HCT116 (cell line): ENCODE measurements around the gene SERHL2. TPM values are rescaled to one million over a fixed set of nuclear protein-coding genes. Genes with fewer than 3 reads are reported as not detected.

Source experiments
- ATAC-seq: fragments of 200-7000 bp; cut with Tn5 transposase; 2 replicates; pipeline ENCODE4 v1.9.1; 2020; ENCODE audit warnings: mild to moderate bottlenecking, moderate library complexity
- BruUV-seq: library from RNA; stranded (reverse); fragments of 400-500 nt; replicated peaks from 2 replicates; lab custom pipeline; 2021; lab: Mats Ljungman, UMichigan
- CTCF ChIA-PET: fragments of 300-600 bp; sonication (Branson Sonifier 250); formaldehyde crosslinking; loops from one replicate; lab custom pipeline; 2021; ENCODE audit warnings: antibody characterized with exemption; lab: Charles Lee
- POLR2A ChIA-PET: fragments of 300-600, 350-600 bp; sonication (Branson Sonifier 250); formaldehyde crosslinking; loops from one replicate; lab custom pipeline; 2021; ENCODE audit warnings: antibody characterized with exemption; lab: Charles Lee
- RAD21 ChIA-PET, 2 experiments: fragments of 300-600 bp; sonication (Branson Sonifier 250); formaldehyde crosslinking; loops; one replicate each; lab custom pipeline; 2023; ENCODE audit warnings: low total read pairs in 2 of 2; ENCODE audit not compliant: uncharacterized antibody in 2 of 2, unreplicated experiment in 2 of 2, low non-redundant PET in 1 of 2; lab: Charles Lee
- DNase-seq: peaks from one replicate; pipeline ENCODE4 v3.0.0-alpha.2; 2010; ENCODE audit warnings: low read depth, low spot score
- H2AFZ ChIP-seq: fragments of 200-600 bp; shearing (Covaris generic), sonication (generic); 2 replicates; pipeline ENCODE4 v1.6.1; 2017; ENCODE audit warnings: low read depth, mixed run types, mixed read lengths, antibody characterized with exemption, low read length; ENCODE audit not compliant: poor library complexity, severe bottlenecking
- H3K27ac ChIP-seq: 2 replicates; pipeline ENCODE4 v1.5.1; 2012; ENCODE audit warnings: low read depth, low read length
- H3K27me3 ChIP-seq: fragments of 200-600 bp; sonication (generic); 2 replicates; pipeline ENCODE4 v1.6.1; 2016; ENCODE audit warnings: mixed run types, low read length, mixed read lengths; ENCODE audit not compliant: insufficient read depth
- H3K36me3 ChIP-seq, 2 experiments: fragments of 200-500 bp in 1 of 2; fragments of 200-600 bp in 1 of 2; sonication (Bioruptor generic) in 1 of 2; sonication (generic) in 1 of 2; 2 replicates each; pipeline versions ENCODE4 v1.5.1 to v1.6.1; 2014 to 2016; ENCODE audit warnings: low read length in 2 of 2, inconsistent platforms in 1 of 2, mixed read lengths in 1 of 2, mixed run types in 1 of 2; ENCODE audit not compliant: insufficient read depth in 2 of 2, control insufficient read depth in 1 of 2
- H3K4me1 ChIP-seq, 2 experiments: fragments of 200-600 bp in 1 of 2; sonication (generic) in 1 of 2; 2 replicates each; pipeline versions ENCODE4 v1.5.1 to v1.6.1; 2012 to 2017; ENCODE audit warnings: low read length in 2 of 2, inconsistent platforms in 1 of 2, mild to moderate bottlenecking in 1 of 2, mixed read lengths in 1 of 2, mixed run types in 1 of 2, moderate library complexity in 1 of 2; ENCODE audit not compliant: insufficient read depth in 2 of 2, control insufficient read depth in 1 of 2
- H3K4me2 ChIP-seq: fragments of 200-600 bp; sonication (generic); 2 replicates; pipeline ENCODE4 v1.6.1; 2017; ENCODE audit warnings: mixed run types, low read length, mixed read lengths
- H3K4me3 ChIP-seq, 2 experiments: fragments of 200-600 bp in 1 of 2; sonication (generic) in 1 of 2; replicated peaks in 1 of 2; 2 replicates each; pipeline ENCODE4 v1.5.1; 2011 to 2016; ENCODE audit warnings: low read length in 2 of 2, control low read depth in 1 of 2, low read depth in 1 of 2, mild to moderate bottlenecking in 1 of 2, mixed read lengths in 1 of 2, mixed run types in 1 of 2
- H3K79me2 ChIP-seq: fragments of 200-600 bp; sonication (generic); 2 replicates; pipeline ENCODE4 v1.6.1; 2017; ENCODE audit warnings: mild to moderate bottlenecking, mixed run types, low read length, moderate library complexity, mixed read lengths; ENCODE audit not compliant: insufficient read depth
- H3K9ac ChIP-seq: fragments of 200-600 bp; sonication (generic); 2 replicates; pipeline ENCODE4 v1.6.1; 2016; ENCODE audit warnings: low read length, mixed read lengths
- H3K9me2 ChIP-seq: fragments of 200-600 bp; sonication (generic), shearing (Covaris generic); 2 replicates; pipeline ENCODE4 v1.6.1; 2017; ENCODE audit warnings: mixed run types, mild to moderate bottlenecking, moderate library complexity; ENCODE audit not compliant: insufficient read depth
- H3K9me3 ChIP-seq, 2 experiments: fragments of 200-500 bp in 1 of 2; fragments of 200-600 bp in 1 of 2; sonication (Bioruptor generic) in 1 of 2; sonication (generic) in 1 of 2; 2 replicates each; pipeline ENCODE4 v1.6.1; 2014 to 2017; ENCODE audit warnings: low read length in 2 of 2, mixed read lengths in 2 of 2, inconsistent platforms in 1 of 2, low read depth in 1 of 2, mild to moderate bottlenecking in 1 of 2, mixed run types in 1 of 2, moderate library complexity in 1 of 2; ENCODE audit not compliant: control insufficient read depth in 1 of 2, insufficient read depth in 1 of 2
- H4K20me1 ChIP-seq: fragments of 200-600 bp; sonication (generic), shearing (Covaris generic); 2 replicates; pipeline ENCODE4 v1.6.1; 2017; ENCODE audit warnings: mixed run types, mild to moderate bottlenecking, moderate library complexity; ENCODE audit not compliant: insufficient read depth
- CBX3 ChIP-seq: IDR thresholded peaks from 2 replicates; pipeline ENCODE4 v1.6.1; 2012; ENCODE audit warnings: low read depth
- CEBPB ChIP-seq: IDR thresholded peaks from 2 replicates; pipeline ENCODE4 v1.6.1; 2012; ENCODE audit warnings: low read depth
- CTCF ChIP-seq, 3 experiments: fragments of 200-600 bp in 1 of 3; sonication (generic) in 1 of 3; IDR thresholded peaks in 2 of 3; conservative IDR thresholded peaks in 1 of 3; 2 replicates each; pipeline ENCODE4 v1.5.1; 2012 to 2017; ENCODE audit warnings: low read depth in 2 of 3, low read length in 2 of 3, antibody characterized with exemption in 1 of 3, borderline replicate concordance in 1 of 3, control low read depth in 1 of 3, mild to moderate bottlenecking in 1 of 3, mixed read lengths in 1 of 3, mixed run types in 1 of 3, moderate library complexity in 1 of 3; ENCODE audit not compliant: insufficient read depth in 1 of 3
- EGR1 ChIP-seq: IDR thresholded peaks from 2 replicates; pipeline ENCODE4 v1.6.1; 2012; ENCODE audit warnings: low read depth
- ELF1 ChIP-seq: IDR thresholded peaks from 2 replicates; pipeline ENCODE4 v1.6.1; 2012; ENCODE audit warnings: low read depth, borderline replicate concordance
- EZH2 ChIP-seq: fragments of 200-600 bp; sonication (generic); IDR thresholded peaks from 2 replicates; pipeline ENCODE4 v1.6.1; 2017; ENCODE audit warnings: antibody characterized with exemption, mixed run types
- EZH2phosphoT487 ChIP-seq: fragments of 200-600 bp; IDR thresholded peaks from 2 replicates; pipeline ENCODE4 v1.6.1; 2018; ENCODE audit warnings: antibody characterized with exemption, borderline replicate concordance
- FOSL1 ChIP-seq: IDR thresholded peaks from 2 replicates; pipeline ENCODE4 v1.6.1; 2012; ENCODE audit warnings: low read depth
- MAX ChIP-seq: IDR thresholded peaks from 2 replicates; pipeline ENCODE4 v1.6.1; 2012
- POLR2A ChIP-seq: IDR thresholded peaks from 2 replicates; pipeline ENCODE4 v1.7.0; 2011; ENCODE audit warnings: borderline replicate concordance; ENCODE audit not compliant: insufficient read depth, insufficient read length; ENCODE audit errors: extremely low read depth
- RAD21 ChIP-seq: IDR thresholded peaks from 2 replicates; pipeline ENCODE4 v1.6.1; 2012; ENCODE audit warnings: low read depth, mild to moderate bottlenecking
- REST ChIP-seq: IDR thresholded peaks from 2 replicates; pipeline ENCODE4 v1.6.1; 2012; ENCODE audit warnings: low read depth
- SIN3A ChIP-seq: IDR thresholded peaks from 2 replicates; pipeline ENCODE4 v1.6.1; 2012; ENCODE audit warnings: low read depth
- SRF ChIP-seq: IDR thresholded peaks from 2 replicates; pipeline ENCODE4 v1.6.1; 2012; ENCODE audit warnings: low read depth
- TCF7L2 ChIP-seq: IDR thresholded peaks from 2 replicates; pipeline ENCODE4 v1.7.0; 2011; ENCODE audit warnings: borderline replicate concordance, inconsistent platforms; ENCODE audit not compliant: insufficient read depth, insufficient read length; ENCODE audit errors: extremely low read depth
- ZBTB33 ChIP-seq: IDR thresholded peaks from 2 replicates; pipeline ENCODE4 v1.6.1; 2011; ENCODE audit warnings: mild to moderate bottlenecking, low read length, moderate library complexity; ENCODE audit not compliant: insufficient replicate concordance; ENCODE audit errors: extremely low read depth
- ZFX ChIP-seq: fragments of 450-650 bp; IDR thresholded peaks from 2 replicates; pipeline ENCODE4 v1.6.1; 2017
- intact Hi-C: fragments of 100-400 bp; cut with micrococcal nuclease; formaldehyde crosslinking; loops from 2 replicates; pipeline ENCODE4 v1.10.0; 2022
- total RNA-seq: library from RNA; stranded (reverse); gene quantifications from one replicate; pipeline ENCODE4 v1.2.1, GENCODE V29; 2021; ENCODE audit not compliant: unreplicated experiment

The SERHL2 gene
- total RNA-seq, 1 experiment from 2014 or later, result not detected

- H3K9ac ChIP-seq, result peak overlapping the region; percentile 42
Measured at GRCh38 chr22:42620084-42620483, 66.3 kb downstream of the SERHL2 start.

More at GRCh38 chr22:42620084-42620483, 66.3 kb downstream of the SERHL2 start:
- CTCF ChIA-PET, result interaction anchor here (1.2 kb wide), 1 partner anchor 611 kb away, joined by 4 read pairs; no protein-coding TSS in a partner anchor
- H3K9me2 ChIP-seq, result no peaks in the 10 kb centered on the region
- peak overlapping the region; percentile 67 for H3K27ac ChIP-seq
- RAD21 ChIA-PET, result interaction anchor here in 1 of 2 experiments (1.2 kb wide), 1 partner anchor 247 kb away, joined by 3 read pairs; no protein-coding TSS in a partner anchor
- no peaks in the 10 kb centered on the region for H4K20me1 ChIP-seq
- no peaks in the 10 kb centered on the region for H3K9me3 ChIP-seq
- no peaks in the 10 kb centered on the region for H3K27me3 ChIP-seq
- H3K36me3 ChIP-seq, result peaks cover 0 to 9% of the 10 kb centered on the region in 2 experiments; a peak in 2 of 4 replicates
- H3K79me2 ChIP-seq, result no peaks in the 10 kb centered on the region
- peaks cover 24 to 42% of the 10 kb centered on the region in 2 experiments for H3K4me1 ChIP-seq
- no peak for ATAC-seq
- POLR2A ChIA-PET, result no interaction called here
- H3K4me3 ChIP-seq, result no peak overlapping the region
- TF ChIP-seq RAD21 (no peak), CTCF (IDR thresholded peaks at IDR 0.05 in 2 of 3, conservative IDR thresholded peaks at IDR 0.05 in 1 of 3; ENCODE audit: borderline replicate concordance in 1 of 3, insufficient read depth in 1 of 3, low read depth in 2 of 3, low read length in 2 of 3) (no peak), ZBTB33 (no peak), EZH2phosphoT487 (no peak), CEBPB (no peak), MAX (no peak), POLR2A (no peak), TCF7L2 (no peak), ELF1 (no peak), EZH2 (no peak), SIN3A (no peak), SRF (no peak), ZFX (no peak), CBX3 (no peak), FOSL1 (no peak), REST (no peak), EGR1 (no peak)
- no peak overlapping the region for H2AFZ ChIP-seq
- no peak for DNase-seq
- H3K4me2 ChIP-seq, result peak overlapping the region; percentile 45; the same call in 1 of the 2 replicates
- BruUV-seq, result no TSS peak
- intact Hi-C loops, result loop anchor here (2.0 kb wide), 1 partner anchor 471 kb away; no protein-coding TSS in a partner anchor
